ENCODE data around the gene CLIP3.

DNA sequence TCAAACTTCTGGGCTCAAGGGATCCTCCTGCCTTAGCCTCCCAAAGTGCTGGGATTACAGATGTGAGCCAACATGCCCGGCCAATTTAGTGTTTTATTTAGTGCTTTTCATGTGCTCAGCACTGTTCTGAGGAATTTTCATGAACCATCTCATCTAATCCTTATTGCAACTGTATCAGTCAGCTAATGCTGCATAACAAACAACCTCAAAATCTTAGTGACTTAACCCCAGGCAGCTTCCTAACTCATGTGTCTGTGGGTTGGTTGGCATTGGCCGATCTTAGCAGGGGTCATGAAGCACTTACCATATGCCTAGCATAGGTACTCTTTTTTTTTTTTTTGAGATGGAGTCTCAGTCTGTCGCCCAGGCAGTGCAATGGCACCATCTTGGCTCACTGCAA, 43.8 kb downstream of the CLIP3 start:
- TF ChIP-seq, protein P1, sequence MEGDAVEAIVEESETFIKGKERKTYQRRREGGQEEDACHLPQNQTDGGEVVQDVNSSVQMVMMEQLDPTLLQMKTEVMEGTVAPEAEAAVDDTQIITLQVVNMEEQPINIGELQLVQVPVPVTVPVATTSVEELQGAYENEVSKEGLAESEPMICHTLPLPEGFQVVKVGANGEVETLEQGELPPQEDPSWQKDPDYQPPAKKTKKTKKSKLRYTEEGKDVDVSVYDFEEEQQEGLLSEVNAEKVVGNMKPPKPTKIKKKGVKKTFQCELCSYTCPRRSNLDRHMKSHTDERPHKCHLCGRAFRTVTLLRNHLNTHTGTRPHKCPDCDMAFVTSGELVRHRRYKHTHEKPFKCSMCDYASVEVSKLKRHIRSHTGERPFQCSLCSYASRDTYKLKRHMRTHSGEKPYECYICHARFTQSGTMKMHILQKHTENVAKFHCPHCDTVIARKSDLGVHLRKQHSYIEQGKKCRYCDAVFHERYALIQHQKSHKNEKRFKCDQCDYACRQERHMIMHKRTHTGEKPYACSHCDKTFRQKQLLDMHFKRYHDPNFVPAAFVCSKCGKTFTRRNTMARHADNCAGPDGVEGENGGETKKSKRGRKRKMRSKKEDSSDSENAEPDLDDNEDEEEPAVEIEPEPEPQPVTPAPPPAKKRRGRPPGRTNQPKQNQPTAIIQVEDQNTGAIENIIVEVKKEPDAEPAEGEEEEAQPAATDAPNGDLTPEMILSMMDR (conservative IDR thresholded peaks at IDR 0.05; ENCODE audit: low read depth, low read length) = no peak
- no peak for TF ChIP-seq EZH2 (IDR thresholded peaks at IDR 0.05; ENCODE audit: borderline replicate concordance, low read depth, low read length, poor library complexity, severe bottlenecking)

Measured in A673 (cell line).